Smooth muscle cell (in vitro differentiated cells): ENCODE results near the gene PCDHGA3. TPM values are rescaled to one million over a fixed set of nuclear protein-coding genes. Genes with fewer than 3 reads are reported as not detected.

ENCODE experiments used
- DNase-seq: peaks from one replicate; lab custom pipeline; 2025; ENCODE audit not compliant: unreplicated experiment; lab: John Stamatoyannopoulos, UW
- H2AFZ ChIP-seq: fragments of 200-600 bp; sonication (generic); 2 replicates; pipeline ENCODE4 v1.6.0; 2016; ENCODE audit warnings: antibody characterized with exemption, low read depth, mild to moderate bottlenecking
- H3F3A ChIP-seq: fragments of 200-600 bp; sonication (generic); 2 replicates; pipeline ENCODE4 v1.6.0; 2017; ENCODE audit warnings: antibody characterized with exemption, low read depth
- H3K27ac ChIP-seq: fragments of 200-600 bp; sonication (generic); 2 replicates; pipeline ENCODE4 v1.5.1; 2016; ENCODE audit warnings: low read depth, mild to moderate bottlenecking
- H3K27me3 ChIP-seq: fragments of 200-600 bp; sonication (generic); 2 replicates; pipeline ENCODE4 v1.6.1; 2016; ENCODE audit warnings: low read depth, mild to moderate bottlenecking
- H3K36me3 ChIP-seq: fragments of 200-600 bp; sonication (generic); 2 replicates; pipeline ENCODE4 v1.5.1; 2016; ENCODE audit warnings: low read depth
- H3K4me1 ChIP-seq: fragments of 200-600 bp; sonication (generic); 2 replicates; pipeline ENCODE4 v1.5.1; 2016; ENCODE audit warnings: low read depth
- H3K4me2 ChIP-seq: fragments of 200-600 bp; sonication (generic); 2 replicates; pipeline ENCODE4 v1.6.0; 2016; ENCODE audit warnings: mild to moderate bottlenecking
- H3K4me3 ChIP-seq: fragments of 200-600 bp; sonication (generic); 2 replicates; pipeline ENCODE4 v1.5.1; 2016; ENCODE audit warnings: mild to moderate bottlenecking
- H3K79me2 ChIP-seq: fragments of 200-600 bp; sonication (generic); 2 replicates; pipeline ENCODE4 v1.6.0; 2016; ENCODE audit warnings: low read depth, mild to moderate bottlenecking
- H3K9ac ChIP-seq: fragments of 200-600 bp; sonication (generic); 2 replicates; pipeline ENCODE4 v1.6.0; 2016; ENCODE audit warnings: low read depth
- H3K9me3 ChIP-seq: fragments of 200-600 bp; sonication (generic); replicated peaks from 2 replicates; pipeline ENCODE4 v1.5.1; 2016; ENCODE audit warnings: low read depth
- H4K20me1 ChIP-seq: fragments of 200-600 bp; sonication (generic); 2 replicates; pipeline ENCODE4 v1.6.0; 2016; ENCODE audit warnings: low read depth
- WGBS: methylation state at CpG from one replicate; pipeline ENCODE4 v1.1.7; 2016; ENCODE audit warnings: low lambda C conversion rate; 5-methylcytosine and 5-hydroxymethylcytosine counted together
- polyA plus RNA-seq: library from polyadenylated mRNA; unstranded; fragments of >200 nt; fragmentation: Nextera tagmentation; extraction: Ambion mirVana; gene quantifications from 2 replicates; pipeline ENCODE4 v1.2.1, GENCODE V29; 2016
- total RNA-seq: library from RNA; depleted of rRNA; stranded (reverse); fragments of >200 nt; gene quantifications from 2 replicates; pipeline ENCODE4 v1.2.3, GENCODE V29; 2014
- TF ChIP-seq, protein P1 (sequence below): fragments of 200-600 bp; sonication (generic); IDR thresholded peaks from 2 replicates; pipeline ENCODE4 v1.5.1; 2017; ENCODE audit warnings: borderline replicate concordance, mild to moderate bottlenecking, antibody characterized with exemption; ENCODE audit not compliant: insufficient read depth, poor library complexity, severe bottlenecking

The PCDHGA3 gene
- total and polyA plus RNA-seq, 2 experiments from 2014 or later = not detected

DNA sequence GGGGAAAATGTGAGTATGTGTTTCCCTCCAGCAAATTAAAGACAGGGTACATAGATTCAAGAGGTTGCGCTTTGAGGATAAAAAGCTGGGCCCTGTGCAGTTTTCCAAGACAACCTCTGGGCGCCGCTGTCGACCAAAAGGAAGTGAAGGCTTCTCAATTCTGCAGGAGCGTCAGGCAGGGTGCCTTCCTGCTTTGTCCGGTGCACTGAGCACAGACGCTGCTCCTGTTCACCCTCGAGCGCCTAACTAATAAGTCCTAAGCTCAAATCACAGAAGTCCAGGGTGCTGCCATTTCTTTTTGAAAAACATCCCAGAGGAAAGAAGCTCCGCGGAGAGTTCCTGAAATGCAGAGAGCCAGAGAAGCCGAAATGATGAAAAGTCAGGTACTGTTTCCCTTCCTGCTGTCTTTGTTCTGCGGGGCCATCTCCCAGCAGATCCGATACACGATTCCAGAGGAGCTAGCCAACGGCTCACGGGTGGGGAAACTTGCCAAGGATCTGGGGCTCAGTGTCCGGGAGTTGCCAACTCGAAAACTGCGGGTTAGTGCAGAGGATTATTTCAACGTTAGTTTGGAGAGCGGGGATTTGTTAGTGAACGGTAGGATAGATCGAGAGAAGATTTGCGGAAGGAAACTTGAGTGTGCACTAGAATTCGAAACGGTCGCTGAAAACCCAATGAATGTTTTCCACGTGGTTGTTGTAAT, 6.4 kb downstream of the PCDHGA3 start, which contains the start of gene PCDHGB1:
Gene PCDHGB1, plus strand, starts transcription at position 183 of the 703 bp plus-strand sequence. Its CDS starts 162 bp downstream, at position 345.
- H3K36me3 ChIP-seq = no peaks in the 10 kb centered on the region
- H2AFZ ChIP-seq = peak within 1 kb of the TSS; percentile 33
- no peaks in the 10 kb centered on the region for H3K4me1 ChIP-seq
- DNase-seq = no peak
- H3K9me3 ChIP-seq = peaks cover 6% of the 10 kb centered on the region
- no peaks in the 10 kb centered on the region for H3K27me3 ChIP-seq
- H3F3A ChIP-seq = no peaks in the 10 kb centered on the region
- H4K20me1 ChIP-seq = no peaks in the 10 kb centered on the region
- WGBS = 65% methylated on average over 29 of the region's 29 CpGs
- no peak within 1 kb of the TSS for H3K4me3 ChIP-seq
- H3K9ac ChIP-seq = no peak within 1 kb of the TSS
- TF ChIP-seq, protein P1, sequence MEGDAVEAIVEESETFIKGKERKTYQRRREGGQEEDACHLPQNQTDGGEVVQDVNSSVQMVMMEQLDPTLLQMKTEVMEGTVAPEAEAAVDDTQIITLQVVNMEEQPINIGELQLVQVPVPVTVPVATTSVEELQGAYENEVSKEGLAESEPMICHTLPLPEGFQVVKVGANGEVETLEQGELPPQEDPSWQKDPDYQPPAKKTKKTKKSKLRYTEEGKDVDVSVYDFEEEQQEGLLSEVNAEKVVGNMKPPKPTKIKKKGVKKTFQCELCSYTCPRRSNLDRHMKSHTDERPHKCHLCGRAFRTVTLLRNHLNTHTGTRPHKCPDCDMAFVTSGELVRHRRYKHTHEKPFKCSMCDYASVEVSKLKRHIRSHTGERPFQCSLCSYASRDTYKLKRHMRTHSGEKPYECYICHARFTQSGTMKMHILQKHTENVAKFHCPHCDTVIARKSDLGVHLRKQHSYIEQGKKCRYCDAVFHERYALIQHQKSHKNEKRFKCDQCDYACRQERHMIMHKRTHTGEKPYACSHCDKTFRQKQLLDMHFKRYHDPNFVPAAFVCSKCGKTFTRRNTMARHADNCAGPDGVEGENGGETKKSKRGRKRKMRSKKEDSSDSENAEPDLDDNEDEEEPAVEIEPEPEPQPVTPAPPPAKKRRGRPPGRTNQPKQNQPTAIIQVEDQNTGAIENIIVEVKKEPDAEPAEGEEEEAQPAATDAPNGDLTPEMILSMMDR = peak; percentile 16
- H3K27ac ChIP-seq = no peak within 1 kb of the TSS
- H3K79me2 ChIP-seq = no peaks in the 10 kb centered on the region
- H3K4me2 ChIP-seq = no peak within 1 kb of the TSS

DNA sequence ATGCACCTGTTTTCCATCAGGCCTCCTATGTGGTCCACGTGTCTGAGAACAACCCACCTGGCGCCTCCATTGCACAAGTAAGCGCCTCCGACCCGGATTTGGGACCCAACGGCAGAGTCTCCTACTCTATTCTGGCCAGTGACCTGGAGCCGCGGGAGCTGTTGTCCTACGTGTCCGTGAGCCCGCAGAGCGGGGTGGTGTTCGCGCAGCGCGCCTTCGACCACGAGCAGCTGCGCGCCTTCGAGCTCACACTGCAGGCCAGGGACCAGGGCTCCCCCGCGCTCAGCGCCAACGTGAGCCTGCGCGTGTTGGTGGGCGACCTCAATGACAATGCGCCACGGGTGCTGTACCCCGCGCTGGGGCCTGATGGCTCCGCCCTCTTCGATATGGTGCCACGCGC, 8.0 kb downstream of the PCDHGA3 start:
- Histone ChIP-seq H3K36me3 (no peaks in the 10 kb centered on the region), H3K27ac (no peak overlapping the region), H3K4me3 (no peak overlapping the region), H3K4me2 (no peak overlapping the region), H3K9me3 (peaks cover 6% of the 10 kb centered on the region), H3K27me3 (no peaks in the 10 kb centered on the region), H3F3A (no peaks in the 10 kb centered on the region), H4K20me1 (no peaks in the 10 kb centered on the region), H2AFZ (no peak overlapping the region), H3K9ac (no peak overlapping the region), H3K4me1 (no peaks in the 10 kb centered on the region), H3K79me2 (no peaks in the 10 kb centered on the region)
- no peak for DNase-seq
- 97% methylated on average over 29 of the region's 36 CpGs for WGBS
- TF ChIP-seq, protein P1 = no peak

DNA sequence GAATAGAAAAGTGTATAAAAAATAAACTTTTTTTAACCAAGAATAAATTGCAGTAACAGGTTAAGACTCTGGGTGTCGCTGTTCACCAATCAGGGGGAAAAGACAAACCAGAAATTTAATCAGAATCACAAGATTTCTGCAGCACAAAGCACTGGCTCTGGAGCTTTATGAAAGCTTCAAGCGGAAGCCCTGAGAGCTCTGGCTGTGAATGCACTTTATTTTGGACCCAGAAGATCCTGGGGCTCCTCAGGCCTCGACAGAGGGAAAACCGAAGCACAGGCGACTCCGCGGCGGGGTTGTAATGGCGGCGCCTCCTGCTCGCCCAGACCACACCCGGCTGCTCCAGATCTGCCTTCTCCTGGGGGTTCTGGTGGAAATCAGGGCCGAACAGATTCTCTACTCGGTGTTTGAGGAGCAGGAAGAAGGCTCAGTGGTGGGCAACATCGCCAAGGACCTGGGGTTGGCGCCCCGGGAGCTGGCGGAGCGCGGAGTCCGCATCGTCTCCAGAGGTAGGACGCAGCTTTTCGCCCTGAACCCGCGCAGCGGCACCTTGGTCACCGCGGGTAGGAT, 11.4 kb downstream of the PCDHGA3 start, which contains the start of gene PCDHGA4:
Gene PCDHGA4, plus strand, starts transcription at position 122 of the 570 bp plus-strand sequence. Its CDS starts 87 bp downstream, at position 209.
- H2AFZ ChIP-seq = no peak within 1 kb of the TSS
- no peaks in the 10 kb centered on the region for H3F3A ChIP-seq
- H3K27ac ChIP-seq = no peak within 1 kb of the TSS
- WGBS = 92% methylated on average over 29 of the region's 29 CpGs
- DNase-seq = no peak
- no peak within 1 kb of the TSS for H3K9ac ChIP-seq
- no peaks in the 10 kb centered on the region for H3K4me1 ChIP-seq
- TF ChIP-seq, protein P1 = peak; percentile 21
- peaks cover 6% of the 10 kb centered on the region for H3K9me3 ChIP-seq
- no peak within 1 kb of the TSS for H3K4me2 ChIP-seq
- no peak within 1 kb of the TSS for H3K4me3 ChIP-seq
- H4K20me1 ChIP-seq = no peaks in the 10 kb centered on the region
- no peaks in the 10 kb centered on the region for H3K27me3 ChIP-seq
- H3K36me3 ChIP-seq = no peaks in the 10 kb centered on the region
- no peaks in the 10 kb centered on the region for H3K79me2 ChIP-seq

DNA sequence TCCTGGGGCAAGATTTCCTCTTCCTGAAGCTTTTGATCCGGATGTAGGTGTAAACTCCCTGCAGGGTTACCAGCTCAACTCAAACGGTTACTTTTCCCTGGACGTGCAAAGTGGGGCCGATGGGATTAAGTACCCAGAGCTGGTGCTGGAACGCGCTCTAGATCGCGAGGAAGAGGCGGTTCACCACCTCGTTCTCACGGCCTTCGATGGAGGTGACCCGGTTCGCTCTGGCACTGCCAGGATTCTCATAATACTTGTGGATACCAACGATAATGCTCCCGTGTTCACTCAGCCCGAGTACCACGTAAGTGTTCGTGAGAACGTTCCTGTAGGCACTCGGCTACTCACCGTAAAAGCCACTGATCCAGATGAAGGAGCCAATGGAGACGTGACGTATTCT, 12.0 kb downstream of the PCDHGA3 start:
- H3K27ac ChIP-seq = no peak overlapping the region
- H3F3A ChIP-seq = no peaks in the 10 kb centered on the region
- no peak overlapping the region for H3K4me2 ChIP-seq
- no peaks in the 10 kb centered on the region for H4K20me1 ChIP-seq
- TF ChIP-seq, protein P1 = no peak
- 96% methylated on average over 24 of the region's 24 CpGs for WGBS
- no peaks in the 10 kb centered on the region for H3K36me3 ChIP-seq
- H3K27me3 ChIP-seq = no peaks in the 10 kb centered on the region
- no peak for DNase-seq
- peaks cover 6% of the 10 kb centered on the region for H3K9me3 ChIP-seq
- H2AFZ ChIP-seq = no peak overlapping the region
- no peaks in the 10 kb centered on the region for H3K79me2 ChIP-seq
- no peak overlapping the region for H3K4me3 ChIP-seq
- no peaks in the 10 kb centered on the region for H3K4me1 ChIP-seq
- no peak overlapping the region for H3K9ac ChIP-seq
